ENCODE measurements around the gene RAD51B.

The RAD51B gene

GRCh38 chr14:68375376-68375775, 555.8 kb downstream of the RAD51B start:
- DNase-seq, result no peak

GRCh38 chr14:68376067-68376779, 556.6 kb downstream of the RAD51B start:
- DNase-seq, result no peak

- no peak for DNase-seq
Measured at GRCh38 chr14:68377006-68377405, 557.4 kb downstream of the RAD51B start.

GRCh38 chr14:68377459-68377858, 557.9 kb downstream of the RAD51B start:
- DNase-seq, result no peak

GRCh38 chr14:68379510-68380328, 560.1 kb downstream of the RAD51B start:
- DNase-seq, result no peak

DNA sequence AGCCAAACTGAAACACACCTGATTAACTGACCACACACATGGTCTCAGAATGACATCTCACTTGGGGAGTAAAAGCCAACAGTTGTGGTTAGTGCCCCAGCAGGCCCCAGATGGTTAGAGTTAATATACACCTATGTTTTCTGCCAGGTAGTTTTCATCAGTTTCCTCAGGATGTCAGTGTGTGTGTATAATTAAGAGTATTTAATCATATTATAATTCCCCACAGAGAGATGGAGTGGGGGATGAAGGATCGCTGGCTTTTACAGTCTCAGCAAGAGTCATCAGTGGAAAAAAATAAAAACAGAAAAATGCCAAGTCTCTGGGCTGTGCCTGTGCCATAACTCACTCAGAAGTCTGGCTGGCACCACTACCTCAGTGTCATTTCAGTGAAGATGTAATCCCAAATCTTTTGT, 560.8 kb downstream of the RAD51B start:
- DNase-seq, result no peak

GRCh38 chr14:68384335-68384734, 564.8 kb downstream of the RAD51B start:
- no peak for DNase-seq

GRCh38 chr14:68384881-68385280, 565.3 kb downstream of the RAD51B start:
- no peak for DNase-seq

- no peak for DNase-seq
Measured at GRCh38 chr14:68386446-68386845, 566.9 kb downstream of the RAD51B start.

DNA sequence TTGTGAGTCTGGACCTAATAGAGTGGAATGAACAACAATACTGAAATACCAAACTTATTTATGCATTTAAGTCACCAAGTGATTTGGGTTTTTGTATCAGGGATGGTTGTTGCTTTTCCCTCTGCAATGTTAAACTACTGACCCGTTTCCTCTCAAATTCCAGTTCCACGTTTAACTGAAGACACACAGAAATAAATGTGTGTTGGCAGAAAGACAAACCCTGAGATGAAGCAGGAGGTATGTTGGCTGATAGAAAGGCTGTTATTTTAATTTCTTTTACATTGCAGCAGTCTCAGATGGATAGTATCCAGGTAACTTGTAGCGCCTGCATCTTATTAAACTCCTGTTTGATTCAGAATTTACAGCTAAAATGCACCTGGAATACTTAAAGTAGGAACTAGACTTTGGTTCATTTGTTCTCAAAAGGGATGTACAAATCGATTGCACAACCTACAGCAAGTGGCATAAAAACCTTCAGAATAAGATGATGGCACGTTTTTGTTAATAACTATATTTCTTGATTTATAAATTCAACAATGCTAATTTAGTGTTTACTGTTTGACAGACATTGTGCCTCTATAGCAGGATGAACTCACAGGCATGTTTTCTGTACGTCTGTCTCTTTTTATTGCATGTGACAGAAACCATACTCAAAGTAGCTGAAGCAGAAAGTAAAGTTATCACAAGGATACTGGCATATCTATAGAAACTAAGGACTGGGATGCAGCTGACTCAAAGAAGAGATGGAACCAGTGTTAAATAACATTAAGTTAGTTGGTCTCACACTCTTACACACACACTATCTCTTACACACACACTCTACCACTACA, 567.6 kb downstream of the RAD51B start:
- DNase-seq, result no peak

GRCh38 chr14:68389943-68390342, 570.4 kb downstream of the RAD51B start:
- no peak for DNase-seq

- DNase-seq, result no peak
Measured at GRCh38 chr14:68390741-68391140, 571.2 kb downstream of the RAD51B start.

DNA sequence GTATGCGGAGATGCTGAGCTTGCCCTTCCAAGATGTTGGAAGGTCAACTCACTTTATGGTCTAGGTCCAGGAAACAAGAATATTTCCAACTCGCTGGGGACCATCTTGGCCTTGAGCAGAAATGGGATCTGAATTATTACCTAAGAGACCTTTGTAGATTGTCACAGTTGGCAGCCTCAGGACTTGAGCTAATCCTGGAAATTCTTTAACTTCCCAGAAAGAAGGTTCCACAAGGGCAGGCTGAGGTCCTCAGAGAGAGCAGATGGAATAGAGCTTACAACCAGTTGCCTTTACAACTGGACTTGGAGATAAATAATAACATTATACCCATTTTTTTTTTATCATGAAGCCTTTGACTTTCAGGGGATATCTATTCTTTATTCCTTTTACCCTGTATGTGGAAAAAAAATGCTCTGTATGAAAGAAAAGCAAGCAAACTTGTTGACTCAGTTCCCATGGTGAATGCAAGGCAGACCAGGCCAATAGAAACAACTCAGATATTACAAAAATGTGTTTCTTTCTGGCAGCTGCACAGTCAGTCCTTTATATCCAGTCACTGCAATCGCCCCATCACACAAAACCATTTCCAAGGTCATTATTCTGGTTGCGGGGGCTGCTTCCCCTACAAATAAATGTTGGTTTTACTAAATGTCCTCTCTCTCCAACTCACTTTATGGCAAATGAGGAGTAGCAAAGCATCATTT, 571.9 kb downstream of the RAD51B start:
- no peak for DNase-seq

DNA sequence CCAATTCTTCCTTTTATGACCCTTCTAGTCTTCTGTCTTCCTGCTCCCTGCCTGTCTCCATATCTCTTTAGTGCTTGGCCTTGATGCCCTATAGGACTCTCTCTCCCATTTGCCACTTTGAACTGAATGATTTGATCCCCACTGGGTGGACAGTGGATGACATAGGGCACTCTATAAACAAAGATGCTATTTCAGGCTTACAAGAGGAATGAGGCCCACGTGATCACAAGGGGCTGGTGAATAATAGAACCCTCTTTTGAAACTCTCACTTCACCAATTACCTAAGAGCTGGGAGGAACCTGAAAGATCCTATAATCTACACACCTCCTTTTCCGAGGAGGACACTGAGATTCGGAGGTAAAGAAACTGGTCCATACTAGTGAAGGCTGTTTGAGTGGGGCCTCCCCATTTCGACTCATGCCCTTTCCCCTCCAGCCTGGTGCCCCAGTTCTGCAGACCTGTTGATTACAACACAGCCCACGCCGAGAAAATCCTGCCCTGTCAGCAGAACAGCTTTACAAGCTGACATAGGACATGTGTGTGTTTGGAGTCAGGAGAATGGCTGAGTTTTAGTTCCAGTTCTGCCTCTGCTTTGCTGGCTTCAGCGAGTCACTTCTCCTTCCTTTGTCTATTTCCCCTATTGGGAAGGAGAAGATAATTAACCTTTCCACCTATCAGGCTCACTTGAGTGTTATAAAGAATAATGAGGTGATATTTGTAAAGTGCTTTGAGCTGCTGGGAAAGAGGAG, 573.0 kb downstream of the RAD51B start:
- no peak for DNase-seq

DNA sequence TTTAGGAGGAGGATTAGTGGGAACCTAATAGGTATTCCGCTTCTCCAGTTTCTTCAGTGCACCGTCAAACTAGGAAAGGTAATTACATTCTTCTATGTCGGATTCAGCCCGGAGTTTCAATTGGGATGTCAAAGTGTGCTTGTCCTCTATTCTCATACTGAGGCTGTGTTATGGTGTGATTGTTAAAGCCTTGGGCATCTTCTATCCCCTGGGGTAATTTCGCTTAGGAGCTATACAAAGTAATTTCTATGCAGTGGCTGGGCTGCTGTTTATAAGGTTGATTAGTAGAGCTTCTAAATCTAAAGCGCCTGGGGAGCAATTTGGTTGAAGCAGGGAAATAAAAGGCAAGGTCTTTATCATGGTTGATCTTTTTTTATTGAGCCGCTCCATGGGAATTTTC, 573.7 kb downstream of the RAD51B start:
- no peak for DNase-seq

GRCh38 chr14:68394118-68394763, 574.7 kb downstream of the RAD51B start:
- DNase-seq, result no peak

DNA sequence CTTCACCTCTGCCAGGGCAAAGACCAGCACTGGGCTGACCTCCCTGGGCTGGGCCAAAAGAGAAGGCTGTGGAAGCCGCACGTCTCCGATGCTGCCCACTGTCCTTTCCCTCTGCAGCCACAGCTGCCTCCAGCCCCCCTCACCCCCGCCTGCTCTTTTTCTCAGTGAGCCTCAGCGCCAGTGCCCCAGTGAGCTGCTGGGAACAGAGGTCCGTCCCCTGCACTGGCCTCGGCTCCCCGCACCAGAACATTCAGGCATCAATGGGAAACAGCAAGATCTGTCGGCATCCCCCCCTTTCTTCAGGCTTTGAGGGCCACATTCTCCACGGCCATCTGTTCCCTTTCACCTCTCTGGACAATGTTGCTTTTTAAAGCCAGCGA, 575.2 kb downstream of the RAD51B start:
- DNase-seq, result no peak

GRCh38 chr14:68395604-68396003, 576.0 kb downstream of the RAD51B start:
- DNase-seq, result no peak

DNA sequence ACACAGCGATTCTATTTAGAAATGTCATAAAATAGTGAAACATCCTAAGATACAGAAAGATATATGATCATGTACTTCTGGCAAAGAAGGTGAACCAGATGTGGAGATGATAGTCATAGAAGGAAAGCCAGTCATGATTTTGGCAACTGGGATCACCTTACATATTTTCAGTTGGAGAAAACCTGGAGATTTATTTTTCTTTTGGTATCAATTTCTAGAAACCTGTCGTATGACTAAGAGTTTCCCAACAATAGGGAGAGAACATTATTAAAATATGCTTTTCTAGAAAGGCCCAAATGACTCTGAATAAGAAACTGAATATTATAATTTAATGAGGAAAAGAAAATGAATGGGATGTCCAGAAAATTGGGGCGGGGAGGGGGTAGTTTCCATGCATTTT, 576.9 kb downstream of the RAD51B start:
- DNase-seq, result no peak

GRCh38 chr14:68397371-68397811, 577.8 kb downstream of the RAD51B start:
- no peak for DNase-seq

DNA sequence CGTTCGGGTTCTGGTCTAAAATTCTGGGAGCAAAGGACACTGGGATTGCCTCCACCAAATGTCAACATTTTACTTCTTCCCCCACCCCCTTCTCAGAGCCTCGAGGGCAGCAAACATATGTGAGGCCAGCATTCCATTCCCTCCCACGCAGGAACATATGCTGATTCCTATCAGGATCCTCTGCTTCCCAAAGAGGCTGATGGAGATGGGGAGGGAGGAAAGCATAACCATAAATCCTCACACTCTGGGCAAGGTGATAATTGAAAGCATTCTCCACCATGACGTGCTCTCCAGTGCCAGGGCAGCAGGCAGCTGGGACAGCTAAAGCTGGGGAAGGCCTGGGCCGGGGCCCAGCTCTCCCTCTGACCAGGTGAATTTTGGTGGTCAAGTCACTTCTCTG, 578.2 kb downstream of the RAD51B start:
- DNase-seq, result no peak

- DNase-seq, result no peak
Measured at GRCh38 chr14:68398370-68398769, 578.8 kb downstream of the RAD51B start.
